HG02571 (cell line): ENCODE results near the gene RAP1GAP.
A peak's percentile ranks its signal among the peaks of the same experiment; 100 is the strongest.

Experiments used
- ATAC-seq: cut with Tn5 transposase; IDR thresholded peaks from one replicate; pipeline ENCODE4 v1.9.1; 2021; ENCODE audit warnings: mild to moderate bottlenecking, moderate library complexity; ENCODE audit not compliant: unreplicated experiment

RAP1GAP gene

GRCh38 chr1:21614419-21615115 is 54.6 kb downstream of the RAP1GAP start:
- ATAC-seq = no peak

- ATAC-seq = no peak
Measured at GRCh38 chr1:21613072-21613867, 55.9 kb downstream of the RAP1GAP start.

GRCh38 chr1:21612057-21612456 is 57.1 kb downstream of the RAP1GAP start:
- no peak for ATAC-seq

GRCh38 chr1:21610989-21611785 is 58.0 kb downstream of the RAP1GAP start:
- ATAC-seq = no peak

GRCh38 chr1:21610027-21610426 is 59.1 kb downstream of the RAP1GAP start:
- ATAC-seq = no peak

GRCh38 chr1:21608798-21609197 is 60.4 kb downstream of the RAP1GAP start:
- no peak for ATAC-seq

GRCh38 chr1:21607549-21608529 is 61.3 kb downstream of the RAP1GAP start:
- peak; percentile 52 for ATAC-seq

GRCh38 chr1:21605964-21606705 is 63.0 kb downstream of the RAP1GAP start:
- no peak for ATAC-seq

- no peak for ATAC-seq
Measured at GRCh38 chr1:21605012-21605715, 64.0 kb downstream of the RAP1GAP start.

- ATAC-seq = no peak
Measured at GRCh38 chr1:21604208-21604957, 64.8 kb downstream of the RAP1GAP start.

- no peak for ATAC-seq
Measured at GRCh38 chr1:21603177-21604138, 65.7 kb downstream of the RAP1GAP start.

GRCh38 chr1:21601278-21602048 is 67.7 kb downstream of the RAP1GAP start:
- ATAC-seq = no peak

GRCh38 chr1:21599402-21599801 is 69.8 kb downstream of the RAP1GAP start:
- ATAC-seq = no peak

- ATAC-seq = no peak
Measured at GRCh38 chr1:21598904-21599303, 70.3 kb downstream of the RAP1GAP start.

- ATAC-seq = no peak
Measured at GRCh38 chr1:21598417-21598816, 70.7 kb downstream of the RAP1GAP start.

GRCh38 chr1:21597753-21598152 is 71.4 kb downstream of the RAP1GAP start:
- no peak for ATAC-seq
